Raji (cell line): ENCODE results near the gene TMEM203.

Experiments used
- POLR2A ChIP-seq: IDR thresholded peaks from 2 replicates; pipeline ENCODE4 v1.6.1; 2011; ENCODE audit warnings: low read depth, low read length, control low read depth; ENCODE audit not compliant: insufficient read depth

Gene TMEM203

DNA sequence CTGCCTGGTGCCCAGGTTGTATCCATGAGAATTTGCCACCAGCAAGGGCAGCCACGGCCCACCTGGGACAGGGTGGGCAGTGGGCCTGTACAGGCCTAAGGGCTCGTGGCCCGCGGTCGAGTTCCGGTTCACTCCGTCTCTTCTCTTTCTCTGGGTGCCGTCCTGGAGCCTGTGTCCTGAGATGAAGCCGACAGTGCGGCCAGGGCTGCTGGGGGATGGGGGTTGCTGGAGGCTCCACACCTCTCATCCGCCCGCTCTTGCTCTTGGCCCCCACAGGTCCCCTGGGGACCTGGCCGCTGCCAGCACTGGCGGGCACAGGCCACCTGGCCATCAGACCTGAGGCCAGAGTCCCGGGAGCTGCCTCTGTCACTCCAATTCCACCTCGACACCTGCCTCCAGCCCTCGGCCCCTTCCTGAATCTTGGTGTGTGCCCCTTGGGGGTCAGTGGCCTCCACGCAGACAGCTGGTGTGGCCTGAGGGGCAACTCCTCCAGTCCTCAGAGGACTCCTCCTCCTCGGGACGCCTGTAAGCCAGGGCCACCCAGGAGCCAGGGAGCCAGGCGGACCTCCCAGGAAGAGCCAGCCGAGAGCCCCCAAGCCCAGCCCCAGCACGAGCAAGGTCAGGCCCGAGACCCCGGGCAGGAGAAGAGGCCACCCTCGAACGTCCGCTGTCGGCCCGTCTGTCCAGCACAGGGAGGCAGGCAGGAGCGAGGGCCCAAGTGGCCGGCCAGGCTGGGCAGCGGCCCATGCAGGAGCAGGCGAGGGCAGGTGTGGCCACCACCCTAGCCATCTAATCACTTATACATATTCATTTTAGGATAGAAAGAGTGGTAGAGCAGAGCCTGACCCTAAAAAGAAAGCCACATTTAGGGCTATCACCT is 40.8 kb downstream of the TMEM203 start:
- TF ChIP-seq POLR2A = no peak

DNA sequence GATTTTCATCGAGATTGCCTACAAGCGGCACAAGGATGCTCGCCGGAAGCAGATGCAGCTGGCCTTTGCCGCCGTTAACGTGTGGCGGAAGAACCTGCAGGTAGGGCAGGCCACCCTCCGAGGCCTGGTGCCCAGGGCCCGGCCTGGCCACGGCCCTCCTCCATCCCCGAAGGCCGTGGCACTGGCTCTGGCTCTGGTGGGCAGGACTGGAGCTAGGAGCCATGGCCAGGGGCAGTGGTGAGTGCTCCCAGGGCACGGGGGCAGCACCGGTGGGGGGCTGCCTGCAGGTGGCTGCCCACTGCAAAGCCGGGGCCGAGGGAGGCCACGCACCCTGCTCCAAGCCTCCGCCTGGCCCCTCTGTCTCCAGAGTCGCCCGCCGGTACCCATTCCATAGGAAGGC is 41.6 kb downstream of the TMEM203 start:
- TF ChIP-seq POLR2A = no peak

GRCh38 chr9:137163365-137163715 is 42.1 kb downstream of the TMEM203 start:
- TF ChIP-seq POLR2A = no peak

DNA sequence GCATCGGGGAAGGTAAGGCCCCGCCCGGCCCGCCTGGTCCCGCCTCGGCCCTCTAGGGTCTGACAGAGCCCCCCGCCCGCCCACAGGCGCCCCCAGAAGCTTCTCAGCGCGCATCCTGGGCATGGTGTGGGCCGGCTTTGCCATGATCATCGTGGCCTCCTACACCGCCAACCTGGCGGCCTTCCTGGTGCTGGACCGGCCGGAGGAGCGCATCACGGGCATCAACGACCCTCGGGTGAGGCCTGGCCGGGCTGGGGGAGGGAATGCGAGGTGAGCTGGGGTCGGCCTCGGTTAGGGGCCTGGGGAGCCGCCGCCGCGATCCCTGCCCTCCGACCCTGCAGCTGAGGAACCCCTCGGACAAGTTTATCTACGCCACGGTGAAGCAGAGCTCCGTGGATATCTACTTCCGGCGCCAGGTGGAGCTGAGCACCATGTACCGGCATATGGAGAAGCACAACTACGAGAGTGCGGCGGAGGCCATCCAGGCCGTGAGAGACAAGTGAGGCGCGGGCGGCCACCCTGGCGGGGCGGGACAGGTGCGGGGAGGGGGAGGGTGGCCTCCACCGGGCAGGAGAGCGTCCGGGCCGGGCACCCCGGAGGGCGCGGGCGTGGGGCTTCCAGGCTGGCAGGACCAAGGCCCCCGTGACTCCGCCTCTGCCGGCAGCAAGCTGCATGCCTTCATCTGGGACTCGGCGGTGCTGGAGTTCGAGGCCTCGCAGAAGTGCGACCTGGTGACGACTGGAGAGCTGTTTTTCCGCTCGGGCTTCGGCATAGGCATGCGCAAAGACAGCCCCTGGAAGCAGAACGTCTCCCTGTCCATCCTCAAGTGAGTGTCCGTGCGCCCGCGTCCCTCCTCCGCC is 42.7 kb downstream of the TMEM203 start:
- no peak for TF ChIP-seq POLR2A

DNA sequence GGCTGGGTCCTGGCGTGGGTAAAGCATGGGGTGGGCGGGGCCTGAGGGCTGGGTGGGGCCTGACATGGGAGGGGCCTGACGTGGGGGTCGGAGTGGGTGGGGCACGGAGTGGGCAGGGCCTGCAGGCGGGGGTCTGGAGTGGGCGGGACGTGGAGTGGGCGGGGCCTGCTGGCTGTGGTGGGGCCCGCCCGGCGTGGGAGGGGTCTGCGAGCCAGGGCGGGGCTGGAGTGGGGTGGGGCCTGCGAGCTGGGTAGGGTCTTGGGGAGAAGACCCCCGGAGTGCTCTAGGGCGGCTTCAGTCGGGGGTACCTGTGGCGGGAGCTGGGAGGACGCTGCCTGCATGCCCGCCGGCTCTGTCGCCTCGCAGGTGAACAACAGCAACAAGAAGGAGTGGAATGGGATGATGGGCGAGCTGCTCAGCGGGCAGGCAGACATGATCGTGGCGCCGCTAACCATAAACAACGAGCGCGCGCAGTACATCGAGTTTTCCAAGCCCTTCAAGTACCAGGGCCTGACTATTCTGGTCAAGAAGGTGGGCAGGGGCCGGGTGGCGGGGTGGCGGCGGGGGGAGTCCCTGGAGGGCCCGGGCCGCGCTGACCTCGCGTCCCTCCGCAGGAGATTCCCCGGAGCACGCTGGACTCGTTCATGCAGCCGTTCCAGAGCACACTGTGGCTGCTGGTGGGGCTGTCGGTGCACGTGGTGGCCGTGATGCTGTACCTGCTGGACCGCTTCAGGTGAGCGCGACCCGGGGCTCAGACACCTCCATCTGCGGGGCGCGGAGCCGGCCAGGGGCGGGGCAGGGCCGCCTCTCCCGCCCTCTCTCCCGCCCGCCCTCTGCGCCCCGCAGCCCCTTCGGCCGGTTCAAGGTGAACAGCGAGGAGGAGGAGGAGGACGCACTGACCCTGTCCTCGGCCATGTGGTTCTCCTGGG is 43.6 kb downstream of the TMEM203 start:
- no peak for TF ChIP-seq POLR2A

GRCh38 chr9:137160716-137161557 is 44.5 kb downstream of the TMEM203 start:
- no peak for TF ChIP-seq POLR2A

DNA sequence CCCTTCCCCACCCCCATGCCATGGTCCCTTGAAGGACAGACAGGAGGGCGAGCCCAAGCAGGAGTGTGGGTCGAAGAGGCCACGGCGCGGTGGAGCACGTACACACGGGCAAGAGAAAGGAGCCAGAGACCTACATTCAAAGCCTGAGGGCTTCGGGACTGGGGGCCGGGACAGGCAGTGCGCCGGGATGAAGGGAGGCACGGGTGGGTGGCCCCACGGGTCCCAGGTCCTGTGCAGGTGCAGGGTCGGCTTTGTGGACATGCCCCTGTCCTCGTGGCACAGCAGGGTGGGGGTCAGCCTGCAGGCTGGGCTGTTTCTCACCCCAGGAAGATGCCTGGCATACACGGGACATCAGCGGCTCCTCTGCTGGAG is 45.4 kb downstream of the TMEM203 start:
- no peak for TF ChIP-seq POLR2A

- no peak for TF ChIP-seq POLR2A
Measured at GRCh38 chr9:137159105-137160053, 46.1 kb downstream of the TMEM203 start.

DNA sequence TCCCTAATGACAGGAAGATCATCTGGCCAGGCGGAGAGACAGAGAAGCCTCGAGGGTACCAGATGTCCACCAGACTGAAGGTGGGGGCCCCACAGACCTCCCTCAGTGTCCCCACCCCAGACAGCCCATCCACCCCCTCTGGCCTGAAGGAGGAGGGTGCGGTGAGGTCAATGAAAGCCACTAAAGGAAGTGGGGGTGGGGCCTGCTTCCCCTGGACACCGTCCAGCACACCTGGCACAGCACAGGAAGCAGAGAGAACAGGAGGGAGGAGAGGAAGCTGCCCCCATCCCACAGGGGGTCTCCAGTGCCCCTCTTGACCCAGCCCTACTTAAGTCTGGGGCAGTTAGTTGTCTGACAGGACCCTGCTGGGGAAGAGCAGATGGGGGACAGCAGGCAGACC is 46.8 kb downstream of the TMEM203 start:
- no peak for TF ChIP-seq POLR2A

DNA sequence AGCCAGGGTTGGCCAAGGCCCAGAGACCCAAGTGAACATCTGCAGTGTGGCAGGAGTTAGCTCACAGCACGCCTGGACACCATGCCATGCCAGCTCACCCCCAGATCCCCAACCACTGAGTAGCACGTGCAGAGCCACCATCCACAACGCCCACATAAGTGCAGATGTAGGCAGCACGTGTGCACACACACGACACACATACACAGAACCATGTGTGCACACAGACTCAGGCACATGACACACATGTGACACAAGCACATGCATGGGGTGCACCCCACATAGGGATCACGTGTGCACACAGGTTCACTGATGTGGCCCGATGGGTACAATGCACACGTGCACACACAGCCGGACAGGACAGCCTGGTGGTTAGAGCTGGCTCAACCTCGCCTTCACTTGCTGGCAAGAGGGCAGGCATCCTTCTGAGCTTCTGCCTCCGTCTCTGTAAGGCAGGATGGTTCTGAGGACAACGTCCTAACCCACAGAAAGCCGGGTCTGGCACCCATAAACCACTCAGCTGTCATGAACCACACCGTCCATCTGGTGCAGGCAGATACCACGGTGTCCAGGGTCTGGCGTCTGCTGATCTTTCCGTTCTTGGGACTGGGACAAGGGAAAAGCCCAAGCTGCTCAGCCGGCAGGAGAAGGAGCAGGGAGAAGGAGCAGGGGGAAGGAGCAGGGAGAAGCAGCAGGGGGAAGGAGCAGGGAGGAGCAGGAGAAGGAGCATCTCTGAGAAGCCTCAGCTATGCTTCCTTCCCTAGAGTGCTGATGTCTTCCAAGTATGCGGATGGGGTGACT is 47.6 kb downstream of the TMEM203 start:
- no peak for TF ChIP-seq POLR2A

DNA sequence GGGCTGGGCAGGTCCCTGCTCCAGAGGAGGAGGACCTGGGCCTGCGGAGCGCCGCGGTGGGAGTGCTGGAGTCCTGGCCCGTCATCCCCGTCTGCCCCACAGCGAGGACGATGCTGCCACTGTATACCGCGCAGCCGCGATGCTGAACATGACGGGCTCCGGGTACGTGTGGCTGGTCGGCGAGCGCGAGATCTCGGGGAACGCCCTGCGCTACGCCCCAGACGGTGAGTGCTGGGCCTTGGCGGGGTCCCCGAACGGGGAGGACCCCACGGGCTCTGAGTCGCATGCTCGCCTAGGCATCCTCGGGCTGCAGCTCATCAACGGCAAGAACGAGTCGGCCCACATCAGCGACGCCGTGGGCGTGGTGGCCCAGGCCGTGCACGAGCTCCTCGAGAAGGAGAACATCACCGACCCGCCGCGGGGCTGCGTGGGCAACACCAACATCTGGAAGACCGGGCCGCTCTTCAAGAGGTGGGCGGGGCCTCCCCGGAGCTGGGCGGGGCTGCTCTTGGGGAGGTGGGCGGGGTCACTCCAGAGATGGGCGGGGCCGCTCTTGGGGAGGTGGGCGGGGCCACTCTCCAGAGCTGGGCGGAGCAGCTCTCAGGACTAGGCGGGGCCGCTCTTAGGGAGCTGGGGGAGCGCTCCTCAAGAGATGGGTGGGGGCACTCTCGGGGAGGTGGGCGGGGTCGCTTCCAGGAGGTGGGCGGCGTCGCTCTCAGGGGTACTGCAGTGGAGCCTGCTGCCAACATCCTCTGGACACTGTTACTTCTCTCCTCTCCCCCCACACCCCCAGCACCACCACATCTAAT is 48.7 kb downstream of the TMEM203 start:
- TF ChIP-seq POLR2A = no peak
